H9 (cell line): ENCODE data around the gene SLC41A1. TPM values are rescaled to one million over a fixed set of nuclear protein-coding genes. Genes with fewer than 3 reads are reported as not detected.
A peak's percentile ranks its signal among the peaks of the same experiment; 100 is the strongest.

Experiments
- DNase-seq: peaks from one replicate; pipeline ENCODE4 v3.0.0-alpha.2; 2017
- H2AFZ ChIP-seq: one replicate; pipeline ENCODE4 v1.6.1; 2013; ENCODE audit warnings: mild to moderate bottlenecking, low read length, control low read depth, moderate library complexity
- H2AK5ac ChIP-seq: 2 replicates; pipeline ENCODE4 v1.6.1; 2013; ENCODE audit warnings: low read length, control low read depth, mixed read lengths; ENCODE audit not compliant: insufficient read length
- H2BK120ac ChIP-seq: one replicate; pipeline ENCODE4 v1.6.1; 2013; ENCODE audit warnings: low read depth, mild to moderate bottlenecking, low read length, control low read depth, inconsistent platforms; ENCODE audit not compliant: poor library complexity, severe bottlenecking
- H2BK12ac ChIP-seq: 2 replicates; pipeline ENCODE4 v1.6.1; 2013; ENCODE audit warnings: low read length, control low read depth, mixed read lengths, low read depth; ENCODE audit not compliant: insufficient read length
- H2BK15ac ChIP-seq: 2 replicates; pipeline ENCODE4 v1.6.1; 2013; ENCODE audit warnings: low read depth, low read length, control low read depth
- H2BK20ac ChIP-seq: one replicate; pipeline ENCODE4 v1.6.1; 2013; ENCODE audit warnings: low read depth, mild to moderate bottlenecking, low read length, control low read depth, inconsistent platforms; ENCODE audit not compliant: poor library complexity, severe bottlenecking
- H2BK5ac ChIP-seq: 2 replicates; pipeline ENCODE4 v1.6.1; 2013; ENCODE audit warnings: low read length, control low read depth, mixed read lengths; ENCODE audit not compliant: insufficient read length
- H3K14ac ChIP-seq: 2 replicates; pipeline ENCODE4 v1.6.1; 2013; ENCODE audit warnings: low read length, control low read depth; ENCODE audit not compliant: insufficient read depth
- H3K18ac ChIP-seq: 2 replicates; pipeline ENCODE4 v1.6.1; 2013; ENCODE audit warnings: low read depth, mild to moderate bottlenecking, mixed read lengths, low read length, control low read depth; ENCODE audit not compliant: insufficient read length
- H3K23ac ChIP-seq: 2 replicates; pipeline ENCODE4 v1.6.1; 2013; ENCODE audit warnings: low read length, control low read depth, mixed read lengths, low read depth; ENCODE audit not compliant: insufficient read length
- H3K23me2 ChIP-seq: 2 replicates; pipeline ENCODE4 v1.6.1; 2013; ENCODE audit warnings: low read depth, mild to moderate bottlenecking, mixed read lengths, low read length, control low read depth; ENCODE audit not compliant: insufficient read length, poor library complexity, severe bottlenecking
- H3K27ac ChIP-seq: 2 replicates; pipeline ENCODE4 v1.5.1; 2013; ENCODE audit warnings: low read length, control low read depth, mixed read lengths, low read depth; ENCODE audit not compliant: insufficient read length
- H3K27me3 ChIP-seq: 2 replicates; pipeline ENCODE4 v1.6.1; 2013; ENCODE audit warnings: low read length, control low read depth, inconsistent platforms; ENCODE audit not compliant: insufficient read depth
- H3K4ac ChIP-seq: 2 replicates; pipeline ENCODE4 v1.6.1; 2013; ENCODE audit warnings: low read depth, mild to moderate bottlenecking, control low read depth, inconsistent platforms, low read length, moderate library complexity
- H3K4me1 ChIP-seq: 2 replicates; pipeline ENCODE4 v1.6.1; 2013; ENCODE audit warnings: low read length, control low read depth, inconsistent platforms; ENCODE audit not compliant: insufficient read depth
- H3K4me2 ChIP-seq: 2 replicates; pipeline ENCODE4 v1.6.1; 2013; ENCODE audit warnings: low read length, control low read depth, mixed read lengths; ENCODE audit not compliant: insufficient read length, insufficient read depth
- H3K56ac ChIP-seq: 2 replicates; pipeline ENCODE4 v1.6.1; 2013; ENCODE audit warnings: low read depth, mild to moderate bottlenecking, mixed read lengths, low read length, control low read depth; ENCODE audit not compliant: insufficient read length
- H3K79me1 ChIP-seq: 2 replicates; pipeline ENCODE4 v1.6.1; 2013; ENCODE audit warnings: low read depth, mild to moderate bottlenecking, moderate library complexity, low read length, control low read depth, inconsistent platforms; ENCODE audit not compliant: insufficient read depth, poor library complexity, severe bottlenecking
- H3K79me2 ChIP-seq: 2 replicates; pipeline ENCODE4 v1.6.1; 2013; ENCODE audit warnings: low read length, control low read depth, inconsistent platforms; ENCODE audit not compliant: insufficient read depth
- H3K9ac ChIP-seq: 2 replicates; pipeline ENCODE4 v1.6.1; 2013; ENCODE audit warnings: low read length, control low read depth, mixed read lengths; ENCODE audit not compliant: insufficient read length; ENCODE audit errors: extremely low read depth
- H3K9me3 ChIP-seq: one replicate; pipeline ENCODE4 v1.6.1; 2013; ENCODE audit warnings: low read depth, low read length, inconsistent platforms; ENCODE audit not compliant: control insufficient read depth
- H3T11ph ChIP-seq: one replicate; pipeline ENCODE4 v1.6.1; 2013; ENCODE audit warnings: mild to moderate bottlenecking, low read length, control low read depth, inconsistent platforms
- H4K20me1 ChIP-seq: one replicate; pipeline ENCODE4 v1.6.1; 2013; ENCODE audit not compliant: control insufficient read depth, insufficient read length, insufficient read depth
- H4K5ac ChIP-seq: 2 replicates; pipeline ENCODE4 v1.6.1; 2013; ENCODE audit warnings: low read depth, mild to moderate bottlenecking, mixed read lengths, low read length, control low read depth; ENCODE audit not compliant: insufficient read length
- H4K8ac ChIP-seq: replicated peaks from 2 replicates; pipeline ENCODE4 v1.6.1; 2013; ENCODE audit warnings: low read length, control low read depth, mixed read lengths, low read depth; ENCODE audit not compliant: insufficient read length
- H4K91ac ChIP-seq: 2 replicates; pipeline ENCODE4 v1.6.1; 2013; ENCODE audit warnings: low read depth, mild to moderate bottlenecking, moderate library complexity, mixed read lengths, low read length, control low read depth; ENCODE audit not compliant: insufficient read length
- H3K27ac Mint-ChIP-seq, 3 experiments: 2 replicates in 2 of 3; 3 replicates in 1 of 3; pipeline ENCODE4 v1.8.0; 2020 to 2021; ENCODE audit warnings: mixed read lengths in 3 of 3, mild to moderate bottlenecking in 1 of 3, moderate library complexity in 1 of 3
- H3K27me3 Mint-ChIP-seq: 2 replicates; pipeline ENCODE4 v1.8.0; 2021; ENCODE audit warnings: low read depth, mild to moderate bottlenecking, moderate library complexity, mixed read lengths
- H3K36me3 Mint-ChIP-seq, 3 experiments: 2 replicates in 2 of 3; 3 replicates in 1 of 3; pipeline ENCODE4 v1.8.0; 2020 to 2021; ENCODE audit warnings: low read depth in 3 of 3, mixed read lengths in 3 of 3; ENCODE audit not compliant: insufficient read depth in 1 of 3
- H3K4me1 Mint-ChIP-seq, 2 experiments: 2 replicates each; pipeline ENCODE4 v1.8.0; 2020; ENCODE audit warnings: mixed read lengths in 2 of 2
- H3K4me3 Mint-ChIP-seq, 2 experiments: 2 replicates in 1 of 2; 3 replicates in 1 of 2; pipeline ENCODE4 v1.8.0; 2020 to 2021; ENCODE audit warnings: mild to moderate bottlenecking in 2 of 2, mixed read lengths in 2 of 2, moderate library complexity in 1 of 2
- H3K9me3 Mint-ChIP-seq, 2 experiments: 2 replicates in 1 of 2; 3 replicates in 1 of 2; pipeline ENCODE4 v1.8.0; 2020; ENCODE audit warnings: mild to moderate bottlenecking in 2 of 2, mixed read lengths in 2 of 2, moderate library complexity in 1 of 2
- WGBS: extraction: QIAGEN DNeasy Blood & Tissue Kit; methylation state at CpG from one replicate; pipeline ENCODE4 v1.1.7; 2013; ENCODE audit warnings: missing lambda C conversion rate, low lambda C conversion rate, mixed read lengths; ENCODE audit not compliant: insufficient read length; ENCODE audit errors: extremely low coverage; 5-methylcytosine and 5-hydroxymethylcytosine counted together
- total RNA-seq: library from RNA; stranded (reverse); gene quantifications from 2 replicates; pipeline ENCODE4 v1.2.1, GENCODE V29; 2021
- TF ChIP-seq, protein P1 (sequence below): fragments of 200-600 bp; sonication (generic); conservative IDR thresholded peaks from 3 replicates; pipeline ENCODE4 v1.8.0; 2021; ENCODE audit warnings: antibody characterized with exemption, mild to moderate bottlenecking

The SLC41A1 gene
- total RNA-seq, 1 experiment from 2014 or later, result 18.2 TPM

- Mint-ChIP-seq H3K4me1 (peaks cover 5 to 12% of the 10 kb centered on the region in 2 experiments; a peak in 3 of 4 replicates), H3K27ac (peak overlapping the region; percentile 2 to 77 (median 46); a peak in 4 of 7 replicates), H3K27me3 (no peaks in the 10 kb centered on the region), H3K36me3 (peaks cover 8 to 54% (median 48%) of the 10 kb centered on the region in 3 experiments; a peak in 6 of 7 replicates), H3K9me3 (no peaks in the 10 kb centered on the region), H3K4me3 (no peak overlapping the region)
- Histone ChIP-seq H2BK120ac (no peak overlapping the region), H4K91ac (no peak overlapping the region), H3K4ac (no peak overlapping the region), H2BK20ac (no peak overlapping the region), H3K14ac (no peak overlapping the region), H3K4me1 (no peaks in the 10 kb centered on the region), H4K5ac (no peak overlapping the region), H2BK12ac (no peak overlapping the region), H3K79me2 (no peaks in the 10 kb centered on the region), H3K18ac (no peak overlapping the region), H2AK5ac (no peak overlapping the region), H3K79me1 (no peaks in the 10 kb centered on the region), H2BK15ac (no peak overlapping the region), H4K8ac (no peak overlapping the region), H4K20me1 (no peaks in the 10 kb centered on the region), H3K27me3 (no peaks in the 10 kb centered on the region), H3K9ac (no peak overlapping the region), H3K56ac (no peak overlapping the region), H3K27ac (no peak overlapping the region), H3K9me3 (no peaks in the 10 kb centered on the region), H3K4me2 (no peak overlapping the region), H2BK5ac (no peak overlapping the region), H3K23ac (no peak overlapping the region), H3T11ph (no peak overlapping the region), H2AFZ (no peak overlapping the region), H3K23me2 (no peaks in the 10 kb centered on the region)
- WGBS, result no CpG with 5 or more reads among the region's 6 CpGs
- DNase-seq, result no peak
- TF ChIP-seq, protein P1, sequence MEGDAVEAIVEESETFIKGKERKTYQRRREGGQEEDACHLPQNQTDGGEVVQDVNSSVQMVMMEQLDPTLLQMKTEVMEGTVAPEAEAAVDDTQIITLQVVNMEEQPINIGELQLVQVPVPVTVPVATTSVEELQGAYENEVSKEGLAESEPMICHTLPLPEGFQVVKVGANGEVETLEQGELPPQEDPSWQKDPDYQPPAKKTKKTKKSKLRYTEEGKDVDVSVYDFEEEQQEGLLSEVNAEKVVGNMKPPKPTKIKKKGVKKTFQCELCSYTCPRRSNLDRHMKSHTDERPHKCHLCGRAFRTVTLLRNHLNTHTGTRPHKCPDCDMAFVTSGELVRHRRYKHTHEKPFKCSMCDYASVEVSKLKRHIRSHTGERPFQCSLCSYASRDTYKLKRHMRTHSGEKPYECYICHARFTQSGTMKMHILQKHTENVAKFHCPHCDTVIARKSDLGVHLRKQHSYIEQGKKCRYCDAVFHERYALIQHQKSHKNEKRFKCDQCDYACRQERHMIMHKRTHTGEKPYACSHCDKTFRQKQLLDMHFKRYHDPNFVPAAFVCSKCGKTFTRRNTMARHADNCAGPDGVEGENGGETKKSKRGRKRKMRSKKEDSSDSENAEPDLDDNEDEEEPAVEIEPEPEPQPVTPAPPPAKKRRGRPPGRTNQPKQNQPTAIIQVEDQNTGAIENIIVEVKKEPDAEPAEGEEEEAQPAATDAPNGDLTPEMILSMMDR, result no peak
These were observed 19.9 kb downstream of the SLC41A1 start for GRCh38 chr1:205792961-205793673.
